GM12874 (cell line): ENCODE measurements around the gene STARD13.

Experiments
- TF ChIP-seq, protein P1 (sequence below): IDR thresholded peaks from 2 replicates; pipeline ENCODE4 v1.5.1; 2011; ENCODE audit warnings: low read depth, mild to moderate bottlenecking, control low read depth, low read length, moderate library complexity; ENCODE audit not compliant: insufficient read depth

STARD13 gene

DNA sequence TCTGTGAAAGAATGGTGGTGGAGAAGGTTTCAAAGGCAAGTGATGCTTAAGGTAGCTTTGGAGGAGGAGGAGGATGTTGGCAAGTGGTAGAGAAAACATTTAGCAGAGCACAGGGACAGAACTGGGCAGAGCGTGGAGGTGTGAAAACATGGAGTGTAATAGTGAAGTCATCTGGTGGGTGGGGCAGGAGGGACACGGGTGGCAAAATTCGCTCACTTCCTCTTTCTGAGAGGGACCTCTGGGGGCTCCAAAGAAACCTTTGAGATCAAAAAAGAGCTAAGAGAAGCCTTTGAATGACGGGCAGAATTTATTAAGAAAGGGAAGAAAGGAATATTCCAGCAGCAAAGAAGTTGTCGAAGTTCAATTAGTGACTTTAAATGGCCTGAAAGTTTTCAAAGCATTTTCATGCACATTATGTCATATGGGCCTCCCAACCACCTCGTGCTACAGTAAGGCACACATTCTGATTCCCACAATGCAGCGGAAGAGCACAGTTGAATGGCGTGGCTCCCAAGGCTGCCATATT, 82.8 kb downstream of the STARD13 start:
- TF ChIP-seq, protein P1, sequence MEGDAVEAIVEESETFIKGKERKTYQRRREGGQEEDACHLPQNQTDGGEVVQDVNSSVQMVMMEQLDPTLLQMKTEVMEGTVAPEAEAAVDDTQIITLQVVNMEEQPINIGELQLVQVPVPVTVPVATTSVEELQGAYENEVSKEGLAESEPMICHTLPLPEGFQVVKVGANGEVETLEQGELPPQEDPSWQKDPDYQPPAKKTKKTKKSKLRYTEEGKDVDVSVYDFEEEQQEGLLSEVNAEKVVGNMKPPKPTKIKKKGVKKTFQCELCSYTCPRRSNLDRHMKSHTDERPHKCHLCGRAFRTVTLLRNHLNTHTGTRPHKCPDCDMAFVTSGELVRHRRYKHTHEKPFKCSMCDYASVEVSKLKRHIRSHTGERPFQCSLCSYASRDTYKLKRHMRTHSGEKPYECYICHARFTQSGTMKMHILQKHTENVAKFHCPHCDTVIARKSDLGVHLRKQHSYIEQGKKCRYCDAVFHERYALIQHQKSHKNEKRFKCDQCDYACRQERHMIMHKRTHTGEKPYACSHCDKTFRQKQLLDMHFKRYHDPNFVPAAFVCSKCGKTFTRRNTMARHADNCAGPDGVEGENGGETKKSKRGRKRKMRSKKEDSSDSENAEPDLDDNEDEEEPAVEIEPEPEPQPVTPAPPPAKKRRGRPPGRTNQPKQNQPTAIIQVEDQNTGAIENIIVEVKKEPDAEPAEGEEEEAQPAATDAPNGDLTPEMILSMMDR = no peak

DNA sequence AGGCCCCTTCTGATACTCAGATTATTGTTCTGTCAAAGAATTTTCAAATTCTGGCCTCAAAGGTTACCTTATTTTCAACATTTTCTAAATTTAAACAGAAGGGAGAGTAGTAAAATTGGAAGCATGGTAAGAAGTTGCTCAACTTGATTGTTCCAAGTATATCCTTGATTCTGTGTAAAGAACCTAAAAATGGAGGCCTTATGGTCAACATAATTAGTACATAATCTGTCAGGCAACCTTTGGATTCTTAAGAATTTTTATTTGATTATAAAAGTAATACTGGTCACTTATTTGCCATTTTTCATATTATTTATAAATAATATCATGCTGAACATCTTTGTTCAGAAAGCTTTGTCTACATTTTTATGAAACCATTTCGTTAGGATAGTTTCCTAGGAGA, 83.9 kb downstream of the STARD13 start:
- TF ChIP-seq, protein P1 = no peak

DNA sequence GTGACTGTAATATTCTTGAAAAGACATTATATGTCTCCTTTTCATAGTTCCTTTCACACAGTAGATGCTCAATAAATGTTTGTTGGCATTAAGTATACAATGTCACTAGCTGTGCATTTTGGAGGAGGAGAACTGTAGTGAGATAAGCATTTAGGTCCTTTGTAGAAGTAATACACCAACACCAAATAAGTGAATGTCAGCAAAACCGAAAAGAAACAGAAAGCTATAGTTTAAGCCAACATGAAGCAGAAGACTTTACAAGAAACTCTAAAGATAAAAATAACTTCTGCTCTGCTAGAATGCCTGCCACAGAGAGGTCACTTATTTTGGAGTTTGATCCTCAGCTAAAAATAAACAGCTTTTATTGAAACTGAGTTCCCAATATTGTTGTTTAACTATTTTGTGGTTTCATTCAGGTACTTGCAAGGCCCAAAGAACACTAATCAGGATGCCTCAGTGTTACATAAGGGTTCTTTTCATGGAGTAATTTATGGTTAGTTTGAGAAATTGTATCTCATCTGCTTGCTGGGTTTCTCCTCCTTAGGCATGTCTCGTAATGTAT, 86.2 kb downstream of the STARD13 start:
- TF ChIP-seq, protein P1 = no peak

DNA sequence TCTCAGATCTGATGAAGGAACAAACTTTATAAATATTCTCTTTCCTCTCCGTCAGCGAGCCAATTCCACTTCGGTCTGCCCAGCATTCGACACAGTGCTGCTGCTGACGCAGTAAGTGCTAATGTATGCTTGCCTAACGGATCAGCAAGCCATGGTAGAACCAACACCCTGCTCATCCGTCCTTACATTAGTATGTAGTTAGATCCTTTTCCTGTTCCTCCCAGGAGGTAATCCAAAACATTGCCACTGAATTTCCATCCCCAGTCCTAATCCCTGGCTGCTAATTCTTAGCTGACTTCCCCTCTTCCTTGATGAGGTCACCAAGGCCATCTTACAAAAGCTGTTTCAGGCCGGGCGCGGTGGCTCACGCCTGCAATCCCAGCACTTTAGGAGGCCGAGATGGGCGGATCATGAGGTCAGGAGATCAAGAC, 88.0 kb downstream of the STARD13 start:
- TF ChIP-seq, protein P1 = no peak

DNA sequence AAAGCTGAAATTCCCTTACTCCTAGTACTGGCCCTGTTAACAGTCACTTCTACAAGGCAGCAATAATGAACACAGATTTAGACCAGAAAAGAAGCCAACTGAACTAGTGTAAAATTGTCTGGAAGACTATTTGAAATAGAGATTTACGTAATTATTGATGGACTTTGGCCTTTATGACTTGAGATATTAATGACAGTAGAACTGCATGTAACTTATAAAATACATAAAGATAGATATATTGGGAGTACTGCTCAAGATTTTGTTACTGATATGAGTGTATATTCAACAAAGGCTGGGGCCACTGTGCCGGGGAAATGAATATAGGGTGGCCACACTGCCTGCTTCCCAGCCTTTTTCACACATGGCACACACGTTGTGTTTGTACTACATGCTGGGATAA, 88.8 kb downstream of the STARD13 start:
- TF ChIP-seq, protein P1 = no peak

DNA sequence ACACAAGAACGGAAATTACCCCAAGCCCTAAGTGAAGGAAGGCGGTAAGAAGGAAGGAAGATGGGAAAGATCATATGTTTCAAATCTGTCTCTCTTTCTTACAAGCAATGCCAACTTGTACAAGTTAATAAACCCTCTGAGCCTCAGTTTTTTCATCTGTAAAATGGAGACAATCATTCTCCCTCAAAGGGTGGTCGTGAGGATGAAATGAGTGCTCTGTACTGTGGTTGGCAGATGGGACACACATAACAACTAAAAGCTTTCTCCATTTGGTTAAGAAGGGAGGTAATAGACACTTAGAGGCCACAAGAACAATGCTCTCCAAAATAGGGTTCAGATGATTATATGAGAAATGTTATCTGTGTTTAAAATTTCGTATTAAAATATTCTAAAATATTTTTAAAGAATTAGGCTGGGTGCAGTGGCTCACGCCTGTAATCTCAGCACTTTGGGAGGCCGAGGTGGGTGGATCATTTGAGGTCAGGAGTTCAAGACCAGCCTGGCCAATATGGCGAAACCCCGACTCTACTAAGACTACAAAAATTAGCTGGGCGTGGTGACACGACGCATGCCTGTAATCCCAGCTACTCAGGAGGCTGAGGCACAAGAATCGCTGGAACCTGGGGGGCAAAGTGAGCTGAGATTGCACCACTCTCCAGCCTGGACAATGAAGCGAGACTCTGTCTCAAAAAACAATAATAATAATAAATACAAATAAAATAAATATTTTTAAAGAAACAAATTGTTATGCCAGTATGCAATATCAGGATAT, 89.7 kb downstream of the STARD13 start:
- TF ChIP-seq, protein P1 = no peak

DNA sequence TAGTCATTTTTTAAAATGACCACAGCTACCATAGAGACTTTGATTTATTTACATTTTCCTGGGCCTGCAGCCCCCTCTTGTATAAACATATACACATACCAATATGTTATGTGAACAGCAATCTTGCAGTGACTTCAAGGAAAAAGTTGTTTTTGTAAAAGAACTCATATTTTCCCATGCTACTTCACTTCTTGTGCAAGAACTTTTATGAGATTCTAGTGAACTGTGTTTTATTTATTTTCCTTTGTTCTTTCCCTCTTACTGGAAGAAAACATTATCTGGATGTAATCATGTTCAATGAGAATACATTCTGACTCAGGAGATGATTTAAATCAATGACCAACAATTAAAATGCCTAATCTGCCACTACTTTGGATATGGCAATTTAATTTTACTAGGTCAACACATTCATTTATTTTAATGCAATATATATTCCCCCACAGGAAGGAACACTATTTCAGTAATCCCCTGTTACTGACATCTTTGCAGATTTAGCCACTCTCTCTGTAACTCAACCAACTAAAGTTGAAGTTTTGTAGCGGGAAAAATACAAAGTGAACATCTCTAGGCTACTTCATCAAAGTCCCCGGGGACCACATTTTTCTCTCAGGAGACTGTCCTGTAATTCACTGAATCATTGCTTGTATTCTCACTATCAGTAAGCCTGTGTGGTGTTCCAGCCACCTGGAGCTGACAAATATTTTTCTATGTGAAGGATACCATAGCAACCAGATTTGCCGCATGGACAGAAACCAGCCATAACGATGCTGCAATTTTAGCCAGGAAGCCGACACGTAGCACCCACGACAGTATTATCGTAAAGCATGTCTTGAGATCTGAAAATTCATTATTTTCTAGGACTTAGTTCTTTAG, 90.5 kb downstream of the STARD13 start:
- TF ChIP-seq, protein P1 = no peak
